GM19468 (cell line): ENCODE measurements around the gene AP3S1.
A peak's percentile ranks its signal among the peaks of the same experiment; 100 is the strongest.
"Not testable (repeated sequence)": the region's sequence is repeated elsewhere in the genome, so short reads cannot be mapped to it uniquely, and the experiment has no call there.

Experiments
- ATAC-seq: cut with Tn5 transposase; IDR thresholded peaks from one replicate; pipeline ENCODE4 v1.9.1; 2021; ENCODE audit warnings: mild to moderate bottlenecking, moderate library complexity, moderate number of reproducible peaks; ENCODE audit not compliant: unreplicated experiment; ENCODE audit errors: extremely low read depth

AP3S1 gene

GRCh38 chr5:115820846-115821245 is 20.9 kb upstream of the AP3S1 start:
- no peak for ATAC-seq

GRCh38 chr5:115824983-115825382 is 16.8 kb upstream of the AP3S1 start:
- not testable (repeated sequence) for ATAC-seq

- ATAC-seq, result no peak
Observed at GRCh38 chr5:115825948-115826347, 15.8 kb upstream of the AP3S1 start.

- no peak for ATAC-seq
Observed at GRCh38 chr5:115829913-115830312, 11.8 kb upstream of the AP3S1 start.

- peak; percentile 39 for ATAC-seq
Observed at GRCh38 chr5:115831163-115831768, 10.5 kb upstream of the AP3S1 start.

GRCh38 chr5:115835481-115835880 is 6.3 kb upstream of the AP3S1 start:
- no peak for ATAC-seq

GRCh38 chr5:115838885-115839518 is 2.7 kb upstream of the AP3S1 start:
- ATAC-seq, result no peak

- no peak for ATAC-seq
Observed at GRCh38 chr5:115840873-115841272, 862 bp upstream of the AP3S1 start.

GRCh38 chr5:115842089-115842935 is 577 bp downstream of the AP3S1 start:
- ATAC-seq, result peak; percentile 5

GRCh38 chr5:115842952-115843351 is 1.2 kb downstream of the AP3S1 start:
- no peak for ATAC-seq

- ATAC-seq, result no peak
Observed at GRCh38 chr5:115843444-115844130, 1.9 kb downstream of the AP3S1 start.

- ATAC-seq, result no peak
Observed at GRCh38 chr5:115844321-115844817, 2.6 kb downstream of the AP3S1 start.

- ATAC-seq, result no peak
Observed at GRCh38 chr5:115847290-115847689, 5.6 kb downstream of the AP3S1 start.

GRCh38 chr5:115849258-115849798 is 7.6 kb downstream of the AP3S1 start:
- ATAC-seq, result no peak

GRCh38 chr5:115850744-115851416 is 9.1 kb downstream of the AP3S1 start:
- ATAC-seq, result no peak

GRCh38 chr5:115854139-115854538 is 12.4 kb downstream of the AP3S1 start:
- ATAC-seq, result no peak

GRCh38 chr5:115855959-115856358 is 14.2 kb downstream of the AP3S1 start:
- ATAC-seq, result no peak

GRCh38 chr5:115857057-115857479 is 15.3 kb downstream of the AP3S1 start:
- no peak for ATAC-seq

- ATAC-seq, result no peak
Observed at GRCh38 chr5:115857626-115858349, 16.1 kb downstream of the AP3S1 start.
